ENCODE measurements around the gene C9orf85.

- no peak for TF ChIP-seq CTCF (IDR thresholded peaks at IDR 0.05)
- TF ChIP-seq POLR2A (IDR thresholded peaks at IDR 0.05): no peak
Observed at GRCh38 chr9:71936066-71936465, 24.6 kb downstream of the C9orf85 start.

All from stomach (tissue), 4 donors.